ENCODE results near the gene BPHL. TPM values are rescaled to one million over a fixed set of nuclear protein-coding genes. Genes with fewer than 3 reads are reported as not detected.
"Not testable (repeated sequence)": the region's sequence is repeated elsewhere in the genome, so short reads cannot be mapped to it uniquely, and the experiment has no call there.

The BPHL gene
- total and polyA plus RNA-seq, 5 donors = 9.3 to 13.1 (median 10.4) TPM

- not testable (repeated sequence) for ATAC-seq; H3K9me3 ChIP-seq (ENCODE audit: control insufficient read depth, low read length); H3K4me3 ChIP-seq (ENCODE audit: low read length); H3K27me3 ChIP-seq (ENCODE audit: control insufficient read depth, insufficient read depth); H3K4me1 ChIP-seq (ENCODE audit: control insufficient read depth, insufficient read depth, low read length); DNase-seq
- intact Hi-C loops (cut with DNase I) = loop anchor here in 2 of 4 donors (5.0 to 10.0 kb wide), 2 partner anchors 104 to 597 kb away; no protein-coding TSS in a partner anchor
- 83% methylated on average over 6 of the region's 6 CpGs for WGBS
- H3K27ac ChIP-seq (ENCODE audit: low read length) = peak overlapping the region; percentile 9
Measured at GRCh38 chr6:3137873-3138272, 19.4 kb downstream of the BPHL start.

- DNase-seq (no peak), ATAC-seq (no peak)
- no peak overlapping the region for H3K4me3 ChIP-seq (ENCODE audit: low read length)
- H3K27ac ChIP-seq (ENCODE audit: low read length) = no peak overlapping the region
- no peaks in the 10 kb centered on the region for H3K27me3 ChIP-seq (ENCODE audit: control insufficient read depth, insufficient read depth)
- H3K4me1 ChIP-seq (ENCODE audit: control insufficient read depth, insufficient read depth, low read length) = no peaks in the 10 kb centered on the region
- 73% methylated on average over 1 of the region's 1 CpG for WGBS
- intact Hi-C loops (cut with DNase I) = loop anchor here in 2 of 4 donors (5.0 to 10.0 kb wide), 2 partner anchors 104 to 596 kb away; no protein-coding TSS in a partner anchor
- H3K9me3 ChIP-seq (ENCODE audit: control insufficient read depth, low read length) = no peaks in the 10 kb centered on the region
Measured at GRCh38 chr6:3138341-3138740, 19.8 kb downstream of the BPHL start.

- no peaks in the 10 kb centered on the region for H3K27me3 ChIP-seq (ENCODE audit: control insufficient read depth, insufficient read depth)
- peak overlapping the region; percentile 51 for H3K27ac ChIP-seq (ENCODE audit: low read length)
- ATAC-seq (peak; percentile 81 to 90), DNase-seq (peak; percentile 50 to 81 (median 75))
- no peaks in the 10 kb centered on the region for H3K9me3 ChIP-seq (ENCODE audit: control insufficient read depth, low read length)
- H3K4me1 ChIP-seq (ENCODE audit: control insufficient read depth, insufficient read depth, low read length) = no peaks in the 10 kb centered on the region
- WGBS = 48% methylated on average over 14 of the region's 14 CpGs
- intact Hi-C loops (cut with DNase I) = loop anchor here in 2 of 4 donors (5.0 to 10.0 kb wide), 2 partner anchors 103 to 596 kb away; no protein-coding TSS in a partner anchor
- H3K4me3 ChIP-seq (ENCODE audit: low read length) = no peak overlapping the region
Measured at GRCh38 chr6:3139090-3139903, 20.8 kb downstream of the BPHL start.

- Histone ChIP-seq H3K27ac (ENCODE audit: low read length) (no peak overlapping the region), H3K4me3 (ENCODE audit: low read length) (no peak overlapping the region), H3K27me3 (ENCODE audit: control insufficient read depth, insufficient read depth) (no peaks in the 10 kb centered on the region), H3K9me3 (ENCODE audit: control insufficient read depth, low read length) (no peaks in the 10 kb centered on the region), H3K4me1 (ENCODE audit: control insufficient read depth, insufficient read depth, low read length) (no peaks in the 10 kb centered on the region)
- intact Hi-C loops (cut with DNase I) = loop anchor here in 1 of 4 donors (5.0 kb wide), 1 partner anchor 107 kb away; no protein-coding TSS in a partner anchor
- WGBS = 90% methylated on average over 20 of the region's 20 CpGs
- DNase-seq (no peak), ATAC-seq (no peak)
Measured at GRCh38 chr6:3140201-3140600, 21.7 kb downstream of the BPHL start.

- intact Hi-C loops (cut with DNase I) = loop anchor here in 1 of 4 donors (5.0 kb wide), 1 partner anchor 105 kb away; no protein-coding TSS in a partner anchor
- Histone ChIP-seq H3K4me3 (ENCODE audit: low read length) (no peak overlapping the region), H3K9me3 (ENCODE audit: control insufficient read depth, low read length) (no peaks in the 10 kb centered on the region), H3K27ac (ENCODE audit: low read length) (no peak overlapping the region), H3K4me1 (ENCODE audit: control insufficient read depth, insufficient read depth, low read length) (no peaks in the 10 kb centered on the region), H3K27me3 (ENCODE audit: control insufficient read depth, insufficient read depth) (no peaks in the 10 kb centered on the region)
- ATAC-seq (no peak), DNase-seq (no peak)
Measured at GRCh38 chr6:3142536-3142935, 24.0 kb downstream of the BPHL start.

- no peak for DNase-seq
- ATAC-seq = no peak
- no peak overlapping the region for H3K4me3 ChIP-seq (ENCODE audit: low read length)
- no peaks in the 10 kb centered on the region for H3K9me3 ChIP-seq (ENCODE audit: control insufficient read depth, low read length)
- WGBS = 88% methylated on average over 6 of the region's 6 CpGs
- intact Hi-C loops (cut with DNase I) = loop anchor here in 1 of 4 donors (5.0 kb wide), 1 partner anchor 104 kb away; no protein-coding TSS in a partner anchor
- H3K4me1 ChIP-seq (ENCODE audit: control insufficient read depth, insufficient read depth, low read length) = no peaks in the 10 kb centered on the region
- no peaks in the 10 kb centered on the region for H3K27me3 ChIP-seq (ENCODE audit: control insufficient read depth, insufficient read depth)
- no peak overlapping the region for H3K27ac ChIP-seq (ENCODE audit: low read length)
Measured at GRCh38 chr6:3143158-3143557, 24.6 kb downstream of the BPHL start.

GRCh38 chr6:3144571-3144970 is 26.1 kb downstream of the BPHL start:
- Histone ChIP-seq H3K4me1 (ENCODE audit: control insufficient read depth, insufficient read depth, low read length) (no peaks in the 10 kb centered on the region), H3K4me3 (ENCODE audit: low read length) (no peak overlapping the region), H3K9me3 (ENCODE audit: control insufficient read depth, low read length) (no peaks in the 10 kb centered on the region), H3K27me3 (ENCODE audit: control insufficient read depth, insufficient read depth) (no peaks in the 10 kb centered on the region), H3K27ac (ENCODE audit: low read length) (no peak overlapping the region)
- intact Hi-C loops (cut with DNase I) = loop anchor here in 1 of 4 donors (5.0 kb wide), 1 partner anchor 103 kb away; no protein-coding TSS in a partner anchor
- WGBS = 79% methylated on average over 8 of the region's 8 CpGs
- ATAC-seq (no peak), DNase-seq (no peak)

GRCh38 chr6:3147914-3148757 is 29.6 kb downstream of the BPHL start:
- 92% methylated on average over 6 of the region's 6 CpGs for WGBS
- Histone ChIP-seq H3K9me3 (ENCODE audit: control insufficient read depth, low read length) (no peaks in the 10 kb centered on the region), H3K27me3 (ENCODE audit: control insufficient read depth, insufficient read depth) (no peaks in the 10 kb centered on the region), H3K4me1 (ENCODE audit: control insufficient read depth, insufficient read depth, low read length) (peaks cover 3% of the 10 kb centered on the region), H3K4me3 (ENCODE audit: low read length) (no peak overlapping the region), H3K27ac (ENCODE audit: low read length) (no peak overlapping the region)
- intact Hi-C loops (cut with DNase I) = no loop called here
- no peak for DNase-seq
- peak in 1 of 2 donors; percentile 35 for ATAC-seq

GRCh38 chr6:3151691-3152090 is 33.2 kb downstream of the BPHL start:
- no peaks in the 10 kb centered on the region for H3K27me3 ChIP-seq (ENCODE audit: control insufficient read depth, insufficient read depth)
- no peak for ATAC-seq
- DNase-seq = no peak
- H3K4me3 ChIP-seq (ENCODE audit: low read length) = no peak overlapping the region
- peaks cover 3% of the 10 kb centered on the region for H3K4me1 ChIP-seq (ENCODE audit: control insufficient read depth, insufficient read depth, low read length)
- no peaks in the 10 kb centered on the region for H3K9me3 ChIP-seq (ENCODE audit: control insufficient read depth, low read length)
- WGBS = 71% methylated on average over 5 of the region's 5 CpGs
- no peak overlapping the region for H3K27ac ChIP-seq (ENCODE audit: low read length)
- intact Hi-C loops (cut with DNase I) = no loop called here

GRCh38 chr6:3152689-3153088 is 34.2 kb downstream of the BPHL start:
- peaks cover 3% of the 10 kb centered on the region for H3K4me1 ChIP-seq (ENCODE audit: control insufficient read depth, insufficient read depth, low read length)
- no peaks in the 10 kb centered on the region for H3K27me3 ChIP-seq (ENCODE audit: control insufficient read depth, insufficient read depth)
- no peak overlapping the region for H3K27ac ChIP-seq (ENCODE audit: low read length)
- H3K9me3 ChIP-seq (ENCODE audit: control insufficient read depth, low read length) = no peaks in the 10 kb centered on the region
- intact Hi-C loops (cut with DNase I) = no loop called here
- 91% methylated on average over 3 of the region's 3 CpGs for WGBS
- DNase-seq = no peak
- ATAC-seq = no peak
- H3K4me3 ChIP-seq (ENCODE audit: low read length) = no peak overlapping the region

- H3K4me1 ChIP-seq (ENCODE audit: control insufficient read depth, insufficient read depth, low read length); intact Hi-C loops (cut with DNase I); DNase-seq; H3K27ac ChIP-seq (ENCODE audit: low read length); H3K9me3 ChIP-seq (ENCODE audit: control insufficient read depth, low read length); H3K27me3 ChIP-seq (ENCODE audit: control insufficient read depth, insufficient read depth); H3K4me3 ChIP-seq (ENCODE audit: low read length); ATAC-seq: not testable (repeated sequence)
- WGBS = 64% methylated on average over 6 of the region's 6 CpGs
Measured at GRCh38 chr6:3155416-3155815, 36.9 kb downstream of the BPHL start.

Data from right cardiac atrium (tissue), 5 donors.